ENCODE measurements around the gene DDX24. TPM values are rescaled to one million over a fixed set of nuclear protein-coding genes. Genes with fewer than 3 reads are reported as not detected.

Gene DDX24
- total and polyA plus RNA-seq, 2 of the 8 experiments (the other 6 are each of a cell fraction or from before 2014, with no cell fraction given), result 89.0 to 201 TPM

- Histone ChIP-seq H2BK20ac (ENCODE audit: low read length) (no peak overlapping the region), H4K5ac (ENCODE audit: insufficient read length, low read depth, low read length) (no peak overlapping the region), H4K20me1 (replicated peaks in 1 of 2; ENCODE audit: control insufficient read depth in 1 of 2, insufficient read depth in 2 of 2, low read length in 2 of 2) (no peaks in the 10 kb centered on the region), H3K23ac (ENCODE audit: insufficient read length) (no peak overlapping the region), H3K79me1 (ENCODE audit: low read depth, low read length) (no peaks in the 10 kb centered on the region), H3K56ac (replicated peaks; ENCODE audit: insufficient read length, low read depth, low read length) (no peak overlapping the region), H3K9me3 (ENCODE audit: insufficient read depth in 2 of 2, low read depth in 1 of 2, low read length in 1 of 2) (no peaks in the 10 kb centered on the region), H3K79me2 (ENCODE audit: control insufficient read depth in 1 of 2, insufficient read depth in 2 of 2, low read length in 2 of 2) (no peaks in the 10 kb centered on the region), H2BK15ac (ENCODE audit: low read length) (no peak overlapping the region), H3K4me3 (ENCODE audit: extremely low read depth in 1 of 4, insufficient read depth in 2 of 4, low read depth in 3 of 4, low read length in 4 of 4) (no peak overlapping the region), H3K18ac (ENCODE audit: extremely low read depth, low read length) (no peak overlapping the region), H3K23me2 (ENCODE audit: low read depth, low read length) (no peaks in the 10 kb centered on the region), H3K27ac (ENCODE audit: low read depth, low read length) (no peak overlapping the region), H4K8ac (ENCODE audit: extremely low read depth, insufficient read depth, low read length) (no peak overlapping the region), H3K36me3 (ENCODE audit: control insufficient read depth in 2 of 4, insufficient read depth in 4 of 4, low read length in 3 of 4) (no peaks in the 10 kb centered on the region), H2BK12ac (ENCODE audit: low read depth, low read length) (no peak overlapping the region), H2BK120ac (replicated peaks; ENCODE audit: low read depth, low read length) (no peak overlapping the region), H3K14ac (ENCODE audit: insufficient read length) (no peak overlapping the region), H2AFZ (ENCODE audit: low read length) (no peak overlapping the region), H3K9ac (replicated peaks in 1 of 4; ENCODE audit: extremely low read depth in 1 of 4, low read depth in 3 of 4, low read length in 3 of 4) (no peak overlapping the region), H3K4me2 (ENCODE audit: insufficient read depth in 1 of 2, low read depth in 2 of 2, low read length in 2 of 2) (no peak overlapping the region), H4K91ac (replicated peaks; ENCODE audit: insufficient read length, low read length) (no peak overlapping the region), H3K4me1 (replicated peaks in 1 of 4; ENCODE audit: control insufficient read depth in 3 of 4, insufficient read depth in 4 of 4, low read length in 3 of 4) (no peaks in the 10 kb centered on the region), H3K27me3 (replicated peaks in 1 of 4; ENCODE audit: control insufficient read depth in 3 of 4, extremely low read depth in 1 of 4, insufficient read depth in 3 of 4, low read length in 3 of 4) (no peaks in the 10 kb centered on the region), H2AK5ac (ENCODE audit: low read depth, low read length) (no peak overlapping the region), H3K4ac (replicated peaks; ENCODE audit: insufficient read length, low read depth, low read length) (no peak overlapping the region), H2BK5ac (ENCODE audit: low read depth, low read length) (no peak overlapping the region)
- ChIA-PET POLR2A (ENCODE audit: partially characterized antibody) (interaction anchor here (1.2 kb wide), 1 partner anchor 9 kb away, joined by 4 read pairs; no protein-coding TSS in a partner anchor), CTCF (ENCODE audit: partially characterized antibody) (interaction anchor here (0.8 to 1.4 kb wide), 4 partner anchors 12 to 150 kb away, joined by 3 read pairs; no protein-coding TSS in a partner anchor)
- TF ChIP-seq YY1 (IDR thresholded peaks at IDR 0.05; ENCODE audit: low read depth, low read length), result no peak
- TF ChIP-seq FOSL1 (IDR thresholded peaks at IDR 0.05; ENCODE audit: insufficient read depth, low read depth, low read length), result no peak
- no peak for TF ChIP-seq KDM5A (IDR thresholded peaks at IDR 0.05; ENCODE audit: low read length)
- TF ChIP-seq POLR2A (IDR thresholded peaks at IDR 0.05; ENCODE audit: control extremely low read depth in 1 of 2, low read depth in 2 of 2, low read length in 2 of 2), result no peak
- TF ChIP-seq RBBP5 (IDR thresholded peaks at IDR 0.05; ENCODE audit: borderline replicate concordance, low read depth, low read length), result no peak
- TF ChIP-seq MAFK (IDR thresholded peaks at IDR 0.05; ENCODE audit: low read depth, low read length), result no peak
- TF ChIP-seq BRCA1 (IDR thresholded peaks at IDR 0.05; ENCODE audit: low read depth, low read length), result no peak
- no peak for TF ChIP-seq RNF2 (IDR thresholded peaks at IDR 0.05; ENCODE audit: borderline replicate concordance, low read depth, low read length, missing control alignments, poor library complexity, severe bottlenecking)
- no peak for TF ChIP-seq KDM1A (IDR thresholded peaks at IDR 0.05; ENCODE audit: borderline replicate concordance, low read length)
- no peak for TF ChIP-seq POU5F1 (IDR thresholded peaks at IDR 0.05; ENCODE audit: low read depth, low read length)
- TF ChIP-seq JUND (IDR thresholded peaks at IDR 0.05; ENCODE audit: low read length), result no peak
- no peak for TF ChIP-seq CTBP2 (IDR thresholded peaks at IDR 0.05; ENCODE audit: borderline replicate concordance, insufficient read depth, insufficient read length, low read length)
- no peak for DNase-seq (ENCODE audit: low read depth in 1 of 2, low spot score in 2 of 2)
- FAIRE-seq, result no peak
- WGBS, 2 experiments (ENCODE audit: extremely low coverage in 1 of 2, insufficient coverage in 1 of 2, insufficient read length in 1 of 2, insufficient replicate concordance in 2 of 2, low coverage in 1 of 2, low lambda C conversion rate in 2 of 2, missing lambda C conversion rate in 1 of 2), result 94% methylated on average over 4 of the region's 4 CpGs; no CpG with 5 or more reads in 1 of the 2 experiments
Measured at GRCh38 chr14:94089479-94089878, 8.5 kb upstream of the DDX24 start.
